Naive thymus-derived CD4-positive, alpha-beta T cell (primary cell): ENCODE results near the gene IHH. TPM values are rescaled to one million over a fixed set of nuclear protein-coding genes. Genes with fewer than 3 reads are reported as not detected.
A peak's percentile ranks its signal among the peaks of the same experiment; 100 is the strongest.

Source experiments
- ATAC-seq: fragments of 150-1000 bp; cut with Tn5 transposase; 2 replicates; pipeline ENCODE4 v1.10.0; 2021; ENCODE audit warnings: mild to moderate bottlenecking, moderate library complexity
- CTCF ChIA-PET: fragments of 350-600 bp; sonication (Branson Sonifier 250); formaldehyde crosslinking; loops from one replicate; lab custom pipeline; 2021; ENCODE audit warnings: antibody characterized with exemption; lab: Charles Lee
- POLR2A ChIA-PET: fragments of 350-600 bp; sonication (Branson Sonifier 250); formaldehyde crosslinking; loops from one replicate; lab custom pipeline; 2021; ENCODE audit warnings: antibody characterized with exemption, inconsistent platforms; lab: Charles Lee
- DNase-seq, 9 donors: peaks; one replicate each; pipeline versions ENCODE4 v3.0.0 to v3.0.0-alpha.2; 2020 to 2022; ENCODE audit warnings: mixed read lengths in 1 of 9
- H3K27ac ChIP-seq: one replicate; pipeline ENCODE4 v1.7.0; 2013; ENCODE audit warnings: mild to moderate bottlenecking, low read depth, low read length, moderate library complexity
- H3K27me3 ChIP-seq, 2 donors: one replicate each; pipeline ENCODE4 v1.7.0; 2013; ENCODE audit warnings: low read length in 2 of 2, mild to moderate bottlenecking in 2 of 2, moderate library complexity in 2 of 2; ENCODE audit not compliant: control insufficient read depth in 2 of 2, insufficient read depth in 2 of 2
- H3K36me3 ChIP-seq, 3 experiments: 1 replicate in 2 of 3; 2 replicates in 1 of 3; pipeline ENCODE4 v1.7.0; 2013; ENCODE audit warnings: low read length in 3 of 3, mild to moderate bottlenecking in 3 of 3, moderate library complexity in 1 of 3; ENCODE audit not compliant: insufficient read depth in 3 of 3, control insufficient read depth in 2 of 3
- H3K4me1 ChIP-seq, 2 donors: one replicate each; pipeline ENCODE4 v1.7.0; 2013; ENCODE audit warnings: low read length in 2 of 2, mild to moderate bottlenecking in 2 of 2, moderate library complexity in 1 of 2; ENCODE audit not compliant: control insufficient read depth in 2 of 2, insufficient read depth in 2 of 2
- H3K4me3 ChIP-seq: 2 replicates; pipeline ENCODE4 v1.7.0; 2013; ENCODE audit warnings: mild to moderate bottlenecking, low read length
- H3K9me3 ChIP-seq, 3 experiments: 1 replicate in 2 of 3; 2 replicates in 1 of 3; pipeline ENCODE4 v1.7.0; 2013; ENCODE audit warnings: low read length in 3 of 3; ENCODE audit not compliant: control insufficient read depth in 2 of 3
- H3K27ac Mint-ChIP-seq, 9 donors: one replicate each; pipeline ENCODE4 v1.8.0; 2020 to 2022; ENCODE audit warnings: mixed read lengths in 9 of 9, mild to moderate bottlenecking in 8 of 9, moderate library complexity in 5 of 9, inconsistent platforms in 2 of 9
- H3K27me3 Mint-ChIP-seq, 5 donors: one replicate each; pipeline ENCODE4 v1.8.0; 2021 to 2022; ENCODE audit warnings: mixed read lengths in 5 of 5, mild to moderate bottlenecking in 1 of 5
- H3K36me3 Mint-ChIP-seq, 5 donors: one replicate each; pipeline ENCODE4 v1.8.0; 2020 to 2022; ENCODE audit warnings: mixed read lengths in 5 of 5, mild to moderate bottlenecking in 3 of 5, inconsistent platforms in 1 of 5
- H3K4me1 Mint-ChIP-seq, 7 donors: one replicate each; pipeline ENCODE4 v1.8.0; 2020 to 2022; ENCODE audit warnings: mixed read lengths in 7 of 7, mild to moderate bottlenecking in 3 of 7, inconsistent platforms in 1 of 7
- H3K4me3 Mint-ChIP-seq, 10 donors: one replicate each; pipeline ENCODE4 v1.8.0; 2020 to 2022; ENCODE audit warnings: mild to moderate bottlenecking in 10 of 10, mixed read lengths in 10 of 10, moderate library complexity in 6 of 10, inconsistent platforms in 2 of 10
- H3K9me3 Mint-ChIP-seq, 11 donors: one replicate each; pipeline ENCODE4 v1.8.0; 2020 to 2022; ENCODE audit warnings: mixed read lengths in 11 of 11, mild to moderate bottlenecking in 4 of 11, inconsistent platforms in 1 of 11, moderate library complexity in 1 of 11
- intact Hi-C, 2 donors: fragments of 100-400 bp; cut with micrococcal nuclease; formaldehyde crosslinking; loops; one replicate each; pipeline ENCODE4 v1.15.1; 2023
- polyA plus RNA-seq, 2 donors: library from polyadenylated mRNA; unstranded; fragments of 300-500 nt; fragmentation: Illumina TruSeq; gene quantifications; one replicate each; pipeline ENCODE4 v1.2.3, GENCODE V29; 2021
- total RNA-seq, 6 experiments: library from RNA in 5 of 6; stranded (reverse) in 5 of 6; gene quantifications; 1 replicate in 5 of 6; 2 replicates in 1 of 6; pipeline ENCODE4 v1.2.3 and lab custom pipeline; 2021 to 2026

The IHH gene
- total and polyA plus RNA-seq, 7 experiments from 2014 or later, result 0.17 to 0.24 TPM; not detected in 5

DNA sequence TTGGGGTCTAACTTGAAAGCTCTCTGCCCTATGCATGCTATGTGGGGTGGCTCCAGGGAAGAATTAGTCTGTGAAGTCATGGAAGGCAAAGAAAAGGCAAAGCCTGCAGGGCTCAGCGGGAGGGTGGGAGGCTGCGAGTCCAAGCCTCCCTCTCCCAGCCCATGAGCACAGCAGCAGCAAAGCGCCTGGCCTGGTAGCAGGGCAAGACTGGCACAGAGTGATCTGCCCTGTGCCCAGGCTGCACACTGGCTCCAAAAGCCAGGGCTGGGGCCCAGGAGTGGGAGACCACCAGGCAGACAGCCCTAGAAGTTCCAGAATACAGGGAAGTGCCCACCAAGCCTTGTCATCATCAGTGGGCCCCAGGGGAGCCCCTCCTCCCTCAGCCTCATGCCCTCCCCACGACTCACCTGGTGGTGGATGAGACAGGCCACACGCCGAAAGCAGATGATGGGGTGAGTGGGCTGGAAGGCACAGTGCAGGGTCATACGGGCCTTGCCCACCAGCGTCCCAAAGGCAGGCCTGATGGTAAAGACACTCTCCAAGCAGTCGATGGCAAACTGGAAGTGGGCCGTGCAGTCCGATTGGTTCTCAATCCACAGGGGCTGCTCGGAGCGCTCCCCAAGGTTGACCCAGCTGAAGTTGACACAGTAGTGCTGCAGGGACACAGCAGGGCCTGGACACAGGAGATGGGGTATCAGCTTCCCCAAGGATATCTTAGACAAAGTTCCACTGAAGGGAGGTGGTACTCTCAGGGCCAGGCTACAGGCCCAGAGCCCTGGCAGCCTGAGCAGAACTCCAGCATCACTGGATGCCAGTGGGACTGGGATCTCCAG is 31.5 kb downstream of the IHH start:
- Mint-ChIP-seq H3K4me1 (no peaks in the 10 kb centered on the region), H3K27me3 (peaks cover 16 to 37% (median 22%) of the 10 kb centered on the region in 5 donors), H3K27ac (peak overlapping the region in 1 of 9 donors; percentile 14), H3K9me3 (no peaks in the 10 kb centered on the region), H3K36me3 (no peaks in the 10 kb centered on the region), H3K4me3 (no peak overlapping the region)
- Histone ChIP-seq H3K27ac (no peak overlapping the region), H3K27me3 (peaks cover 0 to 3% of the 10 kb centered on the region in 2 donors), H3K9me3 (no peaks in the 10 kb centered on the region), H3K4me3 (no peak overlapping the region), H3K4me1 (no peaks in the 10 kb centered on the region), H3K36me3 (no peaks in the 10 kb centered on the region)
- intact Hi-C loops, result loop anchor here (1.0 kb wide), 4 partner anchors 29 to 176 kb away; no protein-coding TSS in a partner anchor
- POLR2A ChIA-PET, result no interaction called here
- DNase-seq, result no peak
- CTCF ChIA-PET, result interaction anchor here (0.7 to 2.5 kb wide), 11 partner anchors 12 to 319 kb away, joined by 3 to 12 read pairs (median 4); partner anchors contain the start of gene CFAP65
- peak; percentile 3 for ATAC-seq

DNA sequence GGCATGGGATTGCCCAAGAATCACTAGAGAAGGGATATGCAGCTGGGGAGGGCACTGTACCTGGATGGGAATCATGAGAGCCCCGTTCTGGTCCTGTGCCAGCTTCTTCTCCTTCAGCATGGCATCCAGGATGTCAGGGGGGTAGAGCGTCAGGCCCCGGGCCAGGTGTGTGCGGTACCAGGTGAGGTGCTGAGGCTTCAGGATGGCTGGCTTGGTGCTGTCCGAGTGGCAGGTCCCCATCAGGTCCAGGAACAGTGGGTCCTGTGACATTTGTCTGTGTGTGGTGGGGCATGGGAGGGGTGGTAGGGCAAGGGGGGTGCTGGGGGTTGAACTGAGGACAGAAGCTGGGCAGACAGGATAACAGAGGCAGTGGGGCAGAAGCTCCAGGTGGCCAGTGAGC is 32.6 kb downstream of the IHH start:
- no peak overlapping the region for H3K4me3 Mint-ChIP-seq
- intact Hi-C loops, result no loop called here
- Histone ChIP-seq H3K4me1 (no peaks in the 10 kb centered on the region), H3K27me3 (peaks cover 0 to 3% of the 10 kb centered on the region in 2 donors), H3K9me3 (no peaks in the 10 kb centered on the region), H3K27ac (no peak overlapping the region), H3K4me3 (no peak overlapping the region), H3K36me3 (no peaks in the 10 kb centered on the region)
- H3K36me3 Mint-ChIP-seq, result no peaks in the 10 kb centered on the region
- POLR2A ChIA-PET, result no interaction called here
- no peak for DNase-seq
- CTCF ChIA-PET, result interaction anchor here (0.6 kb wide), 1 partner anchor 44 kb away, joined by 5 read pairs; no protein-coding TSS in a partner anchor
- no peak overlapping the region for H3K27ac Mint-ChIP-seq
- no peaks in the 10 kb centered on the region for H3K4me1 Mint-ChIP-seq
- no peaks in the 10 kb centered on the region for H3K9me3 Mint-ChIP-seq
- no peak for ATAC-seq
- peaks cover 7 to 30% (median 15%) of the 10 kb centered on the region in 5 donors for H3K27me3 Mint-ChIP-seq

DNA sequence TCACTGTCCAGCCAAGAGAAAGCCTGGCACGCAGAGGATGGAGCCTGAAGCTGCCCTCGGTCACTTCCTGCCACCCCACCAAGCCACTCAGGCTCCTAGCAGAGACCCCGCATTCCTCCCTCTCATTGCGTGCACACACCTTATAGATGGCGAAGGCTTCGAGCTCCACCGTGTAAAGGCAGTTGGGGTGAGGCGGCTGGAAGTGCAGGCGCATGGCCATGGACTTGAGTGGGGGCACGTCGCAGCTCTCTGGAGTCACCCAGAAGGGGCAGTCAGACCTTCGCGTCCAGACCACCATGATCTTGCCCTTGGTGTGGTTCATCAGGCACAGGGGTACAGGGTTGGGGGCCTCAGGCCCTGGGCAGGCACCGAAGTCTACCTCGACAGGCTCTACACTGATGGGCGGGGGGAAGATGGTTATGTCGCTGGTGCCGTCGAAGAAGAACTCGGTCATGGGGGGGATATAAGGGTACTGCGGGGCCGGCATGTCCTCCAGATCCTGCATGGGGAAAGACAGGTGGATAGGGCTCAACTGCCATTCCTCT is 33.1 kb downstream of the IHH start:
- Mint-ChIP-seq H3K4me1 (no peaks in the 10 kb centered on the region), H3K4me3 (no peak overlapping the region), H3K9me3 (no peaks in the 10 kb centered on the region), H3K36me3 (no peaks in the 10 kb centered on the region), H3K27ac (no peak overlapping the region), H3K27me3 (peaks cover 6 to 29% (median 13%) of the 10 kb centered on the region in 5 donors)
- ChIA-PET CTCF (interaction anchor here (0.6 to 1.5 kb wide), 4 partner anchors 16 to 127 kb away, joined by 3 to 5 read pairs (median 3); no protein-coding TSS in a partner anchor), POLR2A (no interaction called here)
- DNase-seq, result no peak
- intact Hi-C loops, result no loop called here
- H3K27ac ChIP-seq, result no peak overlapping the region
- H3K4me1 ChIP-seq, result no peaks in the 10 kb centered on the region
- no peaks in the 10 kb centered on the region for H3K9me3 ChIP-seq
- peaks cover 0 to 3% of the 10 kb centered on the region in 2 donors for H3K27me3 ChIP-seq
- H3K4me3 ChIP-seq, result no peak overlapping the region
- no peak for ATAC-seq
- H3K36me3 ChIP-seq, result no peaks in the 10 kb centered on the region

DNA sequence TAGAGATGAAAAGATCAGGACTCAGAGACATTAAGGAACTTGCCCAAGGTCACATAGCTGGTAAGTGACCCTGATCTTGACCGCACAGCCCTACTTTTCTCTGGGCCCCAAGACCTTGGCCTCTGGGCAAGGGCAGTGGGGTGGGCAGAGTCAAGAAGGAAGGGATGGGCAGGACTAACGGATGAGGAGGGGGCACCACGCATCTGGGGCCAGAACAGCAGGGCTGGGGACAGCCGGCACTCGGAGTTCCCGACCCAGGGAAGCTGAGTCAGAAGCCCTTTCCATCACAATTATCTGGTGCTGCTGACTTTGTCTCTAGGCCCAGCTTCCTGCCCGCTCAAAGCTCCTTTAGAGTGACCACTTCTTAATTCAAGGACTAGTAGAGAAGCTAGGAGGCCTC is 33.8 kb downstream of the IHH start:
- Mint-ChIP-seq H3K27me3 (peaks cover 1 to 22% (median 8%) of the 10 kb centered on the region in 5 donors), H3K9me3 (no peaks in the 10 kb centered on the region), H3K4me1 (no peaks in the 10 kb centered on the region), H3K4me3 (no peak overlapping the region), H3K27ac (no peak overlapping the region), H3K36me3 (no peaks in the 10 kb centered on the region)
- no peak overlapping the region for H3K27ac ChIP-seq
- POLR2A ChIA-PET, result no interaction called here
- peaks cover 0 to 3% of the 10 kb centered on the region in 2 donors for H3K27me3 ChIP-seq
- intact Hi-C loops, result no loop called here
- no peaks in the 10 kb centered on the region for H3K9me3 ChIP-seq
- ATAC-seq (no peak), DNase-seq (no peak)
- no peaks in the 10 kb centered on the region for H3K4me1 ChIP-seq
- H3K4me3 ChIP-seq, result no peak overlapping the region
- CTCF ChIA-PET, result interaction anchor here (0.7 to 1.5 kb wide), 3 partner anchors 16 to 128 kb away, joined by 3 read pairs; no protein-coding TSS in a partner anchor
- H3K36me3 ChIP-seq, result no peaks in the 10 kb centered on the region

DNA sequence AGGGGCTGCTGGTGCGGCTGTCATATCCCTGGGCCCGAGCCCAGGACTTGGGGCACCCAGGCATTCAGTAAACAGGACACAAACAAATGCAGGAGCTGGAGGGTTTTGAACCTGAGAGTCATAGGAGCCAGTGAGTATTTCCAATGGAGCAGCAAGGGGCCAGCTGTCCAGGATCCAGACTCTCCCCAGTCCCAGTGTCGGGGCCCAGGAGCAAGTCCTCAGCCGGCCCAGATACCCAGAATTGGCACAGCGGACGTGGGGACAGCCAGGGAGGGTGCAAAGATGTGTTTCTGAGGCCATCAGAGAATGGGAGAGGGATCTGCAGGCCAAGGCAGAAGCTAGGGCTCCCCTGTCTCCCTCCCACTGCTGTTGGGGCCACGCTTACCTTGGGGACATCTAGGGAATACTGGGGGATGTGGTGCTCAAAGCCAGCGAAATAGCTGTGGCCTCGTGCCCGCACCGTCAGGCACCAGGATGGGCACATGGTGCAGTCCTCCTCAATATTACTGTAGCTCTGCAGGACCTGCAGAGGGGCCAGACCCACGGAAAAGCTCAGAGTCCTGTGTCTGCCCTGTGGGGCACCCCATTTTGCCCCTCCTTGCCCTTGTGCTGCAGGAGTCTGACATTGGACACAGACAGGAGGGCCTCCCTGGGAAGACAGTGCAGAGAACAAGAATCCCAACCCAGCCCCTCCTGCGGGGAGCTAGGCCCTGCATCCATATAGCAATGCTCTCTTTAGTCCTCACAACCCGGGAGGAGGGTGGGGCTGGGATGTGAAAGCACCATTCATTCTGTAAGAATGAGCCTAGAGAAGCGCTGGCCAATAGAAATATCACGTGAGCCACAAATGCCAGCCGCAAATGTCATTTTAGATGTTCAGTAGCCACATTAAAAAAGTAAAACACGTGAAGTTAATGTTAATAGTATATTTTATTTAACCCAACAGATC is 34.8 kb downstream of the IHH start:
- ATAC-seq (no peak), DNase-seq (no peak)
- Histone ChIP-seq H3K27ac (no peak overlapping the region), H3K27me3 (peaks cover 0 to 3% of the 10 kb centered on the region in 2 donors), H3K9me3 (no peaks in the 10 kb centered on the region), H3K4me1 (no peaks in the 10 kb centered on the region), H3K4me3 (no peak overlapping the region), H3K36me3 (no peaks in the 10 kb centered on the region)
- CTCF ChIA-PET, result interaction anchor here (1.4 to 1.5 kb wide), 2 partner anchors 15 to 106 kb away, joined by 3 read pairs; no protein-coding TSS in a partner anchor
- H3K27me3 Mint-ChIP-seq, result peaks cover 1 to 13% (median 6%) of the 10 kb centered on the region in 5 donors
- no peaks in the 10 kb centered on the region for H3K36me3 Mint-ChIP-seq
- no peak overlapping the region for H3K4me3 Mint-ChIP-seq
- H3K9me3 Mint-ChIP-seq, result no peaks in the 10 kb centered on the region
- H3K4me1 Mint-ChIP-seq, result no peaks in the 10 kb centered on the region
- intact Hi-C loops, result no loop called here
- POLR2A ChIA-PET, result no interaction called here
- H3K27ac Mint-ChIP-seq, result no peak overlapping the region

DNA sequence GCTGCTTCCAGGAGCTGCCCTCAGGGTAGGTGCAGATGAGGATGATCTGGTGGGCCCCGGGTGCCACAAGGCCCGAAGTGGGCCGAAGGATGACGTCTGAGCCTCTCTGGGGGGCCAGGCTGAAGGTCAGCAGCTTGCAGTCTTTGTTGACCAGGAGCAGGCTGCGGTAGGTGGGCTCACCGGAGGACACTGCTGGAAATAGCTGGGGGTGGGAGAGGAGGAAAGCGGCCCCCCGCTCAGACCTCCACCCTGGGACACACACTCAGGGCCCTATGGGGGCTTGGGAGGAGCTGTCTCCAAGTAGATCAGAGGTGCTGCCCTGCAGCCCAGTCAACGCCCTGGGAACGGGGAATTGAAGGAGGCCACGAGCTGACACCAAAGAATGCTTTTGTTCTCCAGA is 36.7 kb downstream of the IHH start:
- Histone ChIP-seq H3K36me3 (no peaks in the 10 kb centered on the region), H3K4me3 (no peak overlapping the region), H3K4me1 (no peaks in the 10 kb centered on the region), H3K9me3 (no peaks in the 10 kb centered on the region), H3K27me3 (no peaks in the 10 kb centered on the region), H3K27ac (no peak overlapping the region)
- intact Hi-C loops, result no loop called here
- ATAC-seq, result no peak
- Mint-ChIP-seq H3K27ac (no peak overlapping the region), H3K9me3 (no peaks in the 10 kb centered on the region), H3K4me3 (no peak overlapping the region), H3K27me3 (peaks cover 0 to 13% (median 0%) of the 10 kb centered on the region in 5 donors), H3K4me1 (no peaks in the 10 kb centered on the region), H3K36me3 (no peaks in the 10 kb centered on the region)
- POLR2A ChIA-PET, result no interaction called here
- CTCF ChIA-PET, result no interaction called here
- no peak for DNase-seq
